ENCODE results near the gene XPO5.

GRCh38 chr6:43475516-43475915, 100.3 kb downstream of the XPO5 start:
- TF ChIP-seq CTCF (IDR thresholded peaks at IDR 0.05; ENCODE audit: poor library complexity, severe bottlenecking): no peak
- TF ChIP-seq POLR2AphosphoS5 (IDR thresholded peaks at IDR 0.05): no peak
- TF ChIP-seq EP300 (conservative IDR thresholded peaks at IDR 0.05; ENCODE audit: poor library complexity, severe bottlenecking): no peak
- no peak for TF ChIP-seq EZH2 (IDR thresholded peaks at IDR 0.05; ENCODE audit: borderline replicate concordance, insufficient read depth, low read length, poor library complexity, severe bottlenecking)
